GM18511 (cell line): ENCODE data around the gene MRPL54.

ENCODE experiments used
- ATAC-seq: cut with Tn5 transposase; IDR thresholded peaks from one replicate; pipeline ENCODE4 v1.9.1; 2021; ENCODE audit warnings: mild to moderate bottlenecking, moderate library complexity; ENCODE audit not compliant: unreplicated experiment

Gene MRPL54

DNA sequence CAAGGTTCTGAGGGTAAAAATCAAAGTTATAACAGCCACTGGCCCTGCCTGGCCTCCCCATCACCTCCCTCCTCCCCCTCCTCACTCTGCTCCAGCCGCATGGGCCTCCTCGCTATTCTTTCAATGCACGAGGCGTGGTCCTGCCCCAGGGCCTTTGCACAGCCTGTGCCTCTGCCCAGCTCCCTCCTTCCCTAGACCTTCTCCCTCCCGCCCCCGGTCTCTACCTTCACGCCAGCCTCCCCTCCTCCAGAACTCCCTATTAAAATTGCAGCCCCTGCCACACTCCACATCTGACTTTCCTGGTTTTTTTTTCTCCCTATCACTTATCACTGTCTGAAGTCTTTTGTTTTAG lies 6.2 kb downstream of the MRPL54 start:
- ATAC-seq: no peak

DNA sequence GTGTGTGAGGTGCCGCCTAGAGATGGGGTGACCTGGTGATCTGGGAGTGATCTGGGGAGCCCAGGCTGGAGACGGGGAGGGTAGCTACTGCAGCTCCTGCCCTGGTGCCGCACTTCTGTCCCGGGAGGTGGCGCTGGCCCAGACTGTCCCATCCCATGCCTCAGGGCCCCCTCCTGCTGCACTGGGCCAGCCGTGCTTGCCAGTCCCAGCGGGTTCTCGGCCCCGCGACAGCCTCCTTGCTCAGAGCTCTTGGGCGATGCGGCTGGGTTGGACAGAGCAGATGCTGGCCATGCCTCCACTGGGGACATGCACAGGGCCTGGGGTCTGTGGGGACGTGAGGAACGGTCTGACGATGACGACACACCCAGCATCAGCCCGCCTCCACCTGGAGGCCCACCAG lies 7.0 kb downstream of the MRPL54 start:
- no peak for ATAC-seq

DNA sequence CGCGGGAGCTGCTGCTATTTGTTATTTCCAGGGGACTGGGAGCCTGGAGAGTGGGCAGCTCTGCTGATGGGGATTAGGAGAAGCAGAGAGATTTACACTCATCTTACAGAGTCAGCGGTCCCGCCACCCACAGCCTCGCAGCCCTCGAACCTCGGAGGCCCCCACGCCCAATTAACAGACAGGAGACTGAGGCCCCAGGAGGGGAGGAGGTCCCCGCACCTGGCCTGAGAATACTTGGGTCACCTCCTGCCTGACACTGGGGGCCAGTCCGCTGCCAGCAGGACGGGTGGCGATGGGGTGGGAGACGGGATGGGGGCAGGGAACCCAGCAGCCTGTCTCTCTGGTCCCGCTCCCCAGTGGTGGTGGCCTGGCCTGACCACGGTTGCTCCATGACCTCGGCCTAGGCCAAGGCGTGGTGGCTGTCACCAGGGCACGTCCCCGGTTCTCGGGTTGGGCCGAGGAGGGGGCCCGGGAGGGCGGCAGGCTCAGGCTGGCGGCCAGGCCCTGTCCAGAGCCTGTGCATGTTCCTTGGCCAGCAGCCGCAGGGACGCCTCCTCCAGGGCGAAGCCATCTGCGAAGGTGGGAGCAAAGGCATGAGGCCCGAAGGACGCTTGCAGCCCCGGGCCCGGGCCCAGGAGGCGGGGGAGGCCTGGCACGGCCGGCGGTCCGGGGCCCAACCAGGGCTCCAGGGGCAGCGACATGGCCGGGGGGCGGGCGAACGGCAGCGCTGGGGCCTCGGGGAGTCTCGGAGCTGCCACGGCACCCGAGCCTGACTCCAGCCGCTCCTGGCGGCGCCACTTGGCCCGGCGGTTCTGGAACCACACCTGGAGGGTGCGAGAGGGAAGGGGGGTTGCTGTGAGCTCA lies 7.9 kb downstream of the MRPL54 start:
- no peak for ATAC-seq

DNA sequence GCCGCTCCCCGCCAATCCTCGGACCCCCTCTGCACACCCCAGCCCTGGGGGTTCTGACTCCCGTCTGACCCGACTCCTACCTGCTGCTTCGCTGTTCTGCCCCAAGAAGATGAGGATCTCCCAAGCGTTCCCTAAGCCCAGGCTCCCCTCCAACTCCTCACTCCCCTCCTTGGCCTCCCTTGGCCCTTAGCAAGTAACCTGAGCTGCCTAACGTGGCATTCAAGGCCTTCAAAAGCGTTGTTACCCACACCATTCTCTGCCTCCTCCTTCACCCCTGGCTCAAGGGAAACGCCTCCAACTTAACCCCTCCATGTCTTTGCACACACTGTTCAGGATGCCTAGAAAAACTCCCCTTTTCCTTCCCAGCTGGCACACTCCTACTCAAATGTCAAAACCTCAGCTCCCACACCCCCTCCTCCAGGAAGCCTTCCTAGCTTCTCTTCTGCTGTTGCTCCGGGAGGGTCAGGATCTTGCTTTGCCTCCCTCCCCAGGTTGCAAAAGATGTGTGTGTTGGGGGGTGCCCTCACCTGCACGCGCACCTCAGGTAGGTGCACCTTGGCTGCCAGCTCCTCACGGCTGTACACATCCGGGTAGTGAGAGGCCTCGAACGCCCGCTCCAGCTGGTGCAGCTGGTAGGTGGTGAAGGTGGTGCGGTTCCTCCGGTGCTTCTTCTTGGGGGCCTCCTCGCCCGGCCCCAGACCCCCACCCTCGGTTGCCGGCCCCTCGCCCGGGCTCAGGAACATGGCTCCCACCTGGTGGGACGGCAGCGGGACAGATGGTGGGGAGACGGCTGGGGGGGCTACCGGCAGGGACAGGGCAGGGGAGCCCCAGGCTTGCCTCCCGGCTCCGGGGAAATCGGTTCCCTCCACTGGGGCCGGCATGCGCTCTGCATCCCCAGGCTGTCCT lies 8.8 kb downstream of the MRPL54 start:
- no peak for ATAC-seq

DNA sequence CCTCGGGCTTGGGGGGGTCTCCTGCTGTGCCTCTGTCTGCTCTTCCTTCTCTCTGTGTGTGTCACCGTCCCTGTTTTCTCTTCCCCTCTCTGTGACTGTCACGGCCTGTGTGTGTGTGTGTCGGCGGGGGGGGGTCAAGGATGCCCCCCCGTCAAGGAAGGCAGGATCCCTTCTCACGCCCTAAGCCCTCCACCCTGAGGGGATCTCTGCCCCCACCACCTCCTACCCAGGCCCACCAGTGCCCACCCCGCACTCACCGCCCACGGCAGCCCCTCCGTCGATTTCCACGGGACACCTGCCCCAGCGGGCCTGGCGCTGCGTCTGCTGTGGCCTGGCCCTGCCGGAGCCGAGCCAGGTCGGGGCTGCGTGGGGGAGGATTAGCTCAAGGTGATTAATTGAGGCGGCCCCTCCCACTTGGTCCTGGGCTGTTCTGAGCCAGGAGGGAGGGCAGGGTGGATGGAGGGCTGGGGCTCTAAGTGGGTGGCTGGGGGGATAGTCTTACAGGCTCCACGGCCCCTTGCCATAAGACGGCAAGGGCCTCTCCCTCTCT lies 9.5 kb downstream of the MRPL54 start, which contains the start of gene RAX2:
TSS of gene RAX2 (minus strand) at position 323 of the 550 bp plus-strand sequence. CDS start 486 bp downstream, outside the sequence.
- ATAC-seq: no peak

DNA sequence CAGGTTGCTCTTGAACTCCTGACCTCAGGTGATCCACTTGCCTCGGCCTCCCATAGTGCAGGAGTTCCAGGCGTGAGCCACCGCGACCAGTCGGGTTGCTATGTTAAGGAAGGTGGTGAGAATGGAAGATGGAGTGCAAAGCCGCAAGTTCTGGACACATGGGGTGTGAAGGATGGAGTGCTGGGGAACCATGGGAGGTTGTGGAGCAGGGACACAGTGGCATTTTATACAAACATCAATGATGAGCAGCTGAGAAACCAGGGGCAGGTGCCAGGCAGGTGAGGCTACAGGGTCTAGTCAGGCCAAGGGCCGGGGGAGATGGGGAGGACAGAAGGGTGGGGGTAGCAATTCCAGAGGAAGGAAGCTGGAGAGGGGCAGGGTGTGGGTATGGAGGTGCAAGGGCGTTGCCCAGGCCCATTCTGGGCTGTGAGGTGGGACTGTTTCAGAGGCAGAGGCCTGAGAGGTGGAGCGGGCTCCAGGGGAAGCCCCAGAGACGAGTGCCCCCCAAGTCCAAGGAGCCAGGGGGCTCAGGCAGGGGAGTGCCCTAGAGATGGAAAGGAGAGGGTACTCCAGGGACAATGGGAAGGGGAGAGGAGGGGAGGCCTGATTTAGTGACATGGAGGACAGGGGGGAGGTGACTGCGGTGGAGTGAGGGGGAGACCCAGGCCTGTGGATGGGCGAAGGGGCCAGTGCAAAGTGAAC lies 11.5 kb downstream of the MRPL54 start:
- no peak for ATAC-seq

DNA sequence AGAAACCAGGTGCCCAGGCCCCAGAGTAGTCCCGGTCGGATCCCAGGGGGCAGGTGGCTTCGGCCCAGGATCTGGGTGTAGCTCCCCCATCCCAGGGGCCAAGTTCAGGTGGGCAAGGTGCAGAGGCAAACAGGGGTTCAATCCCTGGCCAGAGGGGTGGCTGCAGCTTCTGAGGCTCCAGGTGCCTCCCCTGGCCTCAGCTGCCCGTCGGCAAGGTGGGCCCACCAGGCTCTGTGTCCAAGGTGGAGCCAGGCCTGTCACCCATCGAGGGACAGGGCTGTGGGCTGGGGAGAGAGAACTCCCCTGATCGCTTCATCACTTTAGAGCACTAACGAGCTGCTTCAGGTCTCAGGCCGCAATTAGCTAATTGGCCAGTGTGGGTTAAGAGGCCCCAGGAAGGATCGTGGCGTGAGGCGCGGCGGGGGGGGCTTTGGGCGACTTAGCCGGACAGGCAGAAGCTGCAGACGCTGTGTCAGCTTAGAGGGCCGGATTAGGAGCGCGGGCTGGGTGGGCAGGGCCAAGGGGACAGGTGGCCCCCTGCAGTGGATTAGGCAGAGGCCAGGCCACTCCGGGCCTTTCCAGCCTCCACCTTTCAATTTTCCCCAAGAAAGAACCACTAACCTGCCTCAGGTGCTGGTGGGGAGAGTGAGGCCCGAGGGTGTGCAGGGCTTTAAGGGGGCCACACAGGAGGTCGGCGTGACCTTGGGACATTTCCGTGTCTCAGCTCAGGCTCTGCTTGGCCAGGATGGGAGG lies 12.3 kb downstream of the MRPL54 start:
- no peak for ATAC-seq

DNA sequence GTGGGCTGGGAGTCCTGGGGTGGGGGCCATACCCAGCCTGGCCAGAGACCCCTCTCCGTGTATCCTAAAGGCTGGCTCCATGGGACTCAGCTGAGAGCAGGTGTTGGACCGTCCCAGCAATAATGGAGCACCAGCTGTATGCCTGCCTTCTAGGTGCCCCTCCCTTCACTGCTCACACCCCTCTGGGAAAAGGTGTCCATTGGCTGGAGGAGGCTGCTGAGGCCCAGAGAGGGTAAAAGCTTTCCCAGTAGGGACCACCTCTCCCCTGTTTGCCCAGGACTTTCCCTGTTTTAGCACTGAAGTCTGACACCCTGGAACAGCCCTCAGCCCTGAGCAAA lies 12.9 kb downstream of the MRPL54 start:
- no peak for ATAC-seq

DNA sequence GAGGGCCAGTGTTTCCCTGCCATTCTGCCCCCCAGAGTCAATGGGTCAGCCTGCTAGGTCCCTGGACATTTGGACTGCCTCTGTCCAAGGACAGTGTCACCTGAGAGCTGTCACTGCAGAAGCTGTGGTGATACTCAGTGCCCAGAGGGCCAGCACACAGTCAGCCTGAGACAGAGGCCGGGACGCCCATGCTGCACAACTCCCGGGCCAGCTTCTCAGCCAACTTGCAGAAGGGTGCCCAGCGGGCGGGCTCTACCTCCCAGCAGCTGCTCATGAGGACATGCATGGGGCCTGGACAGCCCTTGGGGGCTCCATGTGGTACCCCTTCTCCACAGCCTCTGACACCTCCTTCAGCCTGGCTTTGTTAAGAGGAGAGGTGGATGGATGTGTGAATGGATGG lies 13.3 kb downstream of the MRPL54 start:
- no peak for ATAC-seq

DNA sequence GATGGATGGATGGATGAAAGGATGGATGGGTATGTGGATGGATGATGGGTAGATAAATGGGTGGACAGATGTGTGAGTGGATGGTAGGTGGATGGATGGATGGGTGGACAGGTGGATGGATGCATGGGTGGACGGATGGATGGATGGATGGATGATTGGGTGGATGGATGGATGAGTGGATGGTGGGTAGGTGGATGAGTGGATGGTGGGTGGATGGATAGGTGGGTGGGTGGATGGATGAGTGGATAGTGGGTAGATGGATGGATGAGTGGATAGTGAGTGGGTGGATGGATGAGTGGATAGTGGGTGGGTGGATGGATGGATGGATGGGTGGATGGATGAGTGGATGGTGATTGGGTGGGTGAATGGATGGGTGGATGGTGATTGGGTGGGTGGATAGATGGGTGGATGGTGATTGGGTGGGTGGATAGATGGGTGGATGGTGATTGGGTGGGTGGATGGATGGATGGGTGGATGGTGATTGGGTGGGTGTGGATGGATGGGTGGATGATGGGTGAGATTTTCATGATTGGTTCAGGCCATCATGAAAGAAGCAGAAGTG lies 14.1 kb downstream of the MRPL54 start:
- no peak for ATAC-seq

DNA sequence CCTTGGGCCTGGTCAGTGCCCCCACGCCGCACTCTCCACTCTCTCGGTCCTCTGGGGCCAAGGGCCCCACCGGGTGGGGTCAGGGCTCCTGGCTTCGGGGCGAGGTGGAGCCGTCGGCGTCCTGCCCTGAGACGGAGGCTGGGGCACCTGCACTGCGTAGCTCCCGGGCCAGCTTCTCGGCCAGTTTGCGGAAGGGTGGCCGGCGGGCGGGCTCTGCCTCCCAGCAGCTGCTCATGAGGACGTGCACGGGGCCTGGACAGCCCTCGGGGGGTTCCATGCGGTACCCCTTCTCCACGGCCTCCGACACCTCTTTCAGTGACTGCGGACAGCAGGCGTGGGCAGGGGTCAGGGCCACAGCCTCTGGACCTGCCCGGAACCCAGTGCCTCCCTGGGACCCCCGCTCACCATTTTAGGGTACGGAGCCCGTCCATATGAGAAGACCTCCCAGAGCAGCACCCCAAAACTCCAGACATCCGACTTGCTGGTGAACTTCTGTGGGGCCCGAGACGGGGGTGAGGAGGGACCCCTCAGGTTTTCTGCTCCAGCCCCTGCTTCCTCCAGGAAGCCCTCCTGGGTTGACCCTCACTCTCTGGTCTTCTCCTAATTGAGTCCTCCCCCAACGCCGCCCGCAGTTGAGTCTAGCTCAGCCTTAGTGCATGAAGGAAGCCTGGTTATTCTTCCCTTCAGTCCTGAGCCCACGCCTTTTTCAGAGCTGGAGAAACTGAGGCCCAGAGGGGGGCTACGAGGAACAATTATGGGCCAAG lies 15.8 kb downstream of the MRPL54 start:
- no peak for ATAC-seq

DNA sequence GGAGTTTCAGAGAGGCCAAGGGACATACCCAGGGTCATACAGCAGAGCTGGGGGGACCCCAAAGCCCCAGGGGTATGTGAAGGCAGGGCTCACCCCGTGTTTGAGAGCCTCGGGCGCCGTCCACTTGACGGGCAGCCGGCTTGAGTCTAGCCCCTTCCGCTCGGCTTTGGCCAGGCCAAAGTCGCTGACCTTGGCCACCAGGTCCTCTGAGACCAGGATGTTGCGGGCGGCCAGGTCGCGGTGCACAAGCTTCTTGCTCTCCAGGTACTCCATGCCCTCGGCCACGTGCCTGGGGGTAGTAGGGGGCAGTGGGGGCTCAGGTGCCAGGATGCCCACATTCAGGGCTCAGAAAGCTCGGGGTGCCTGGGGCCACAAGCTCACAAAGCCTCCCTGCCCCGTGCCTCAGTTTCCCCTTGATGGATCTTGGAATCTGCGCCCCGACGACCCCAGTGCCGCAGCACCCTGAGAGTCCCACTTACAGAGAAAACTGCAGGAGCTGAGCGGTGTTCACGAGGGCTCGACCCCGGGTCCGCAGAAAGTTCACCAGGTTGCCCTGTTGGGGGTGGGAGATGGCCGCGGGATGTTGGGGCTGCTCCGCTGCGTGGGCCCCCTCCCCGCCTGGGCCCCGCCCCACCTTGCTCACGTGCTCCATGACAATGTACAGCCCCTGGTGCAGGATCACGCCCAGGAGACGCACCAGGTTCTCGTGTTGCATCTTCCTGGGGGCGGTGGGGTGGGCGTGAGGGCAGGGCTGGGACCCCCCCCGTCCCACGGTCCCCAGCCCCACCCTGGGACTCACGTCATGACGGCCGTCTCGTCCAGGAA lies 16.6 kb downstream of the MRPL54 start:
- no peak for ATAC-seq

DNA sequence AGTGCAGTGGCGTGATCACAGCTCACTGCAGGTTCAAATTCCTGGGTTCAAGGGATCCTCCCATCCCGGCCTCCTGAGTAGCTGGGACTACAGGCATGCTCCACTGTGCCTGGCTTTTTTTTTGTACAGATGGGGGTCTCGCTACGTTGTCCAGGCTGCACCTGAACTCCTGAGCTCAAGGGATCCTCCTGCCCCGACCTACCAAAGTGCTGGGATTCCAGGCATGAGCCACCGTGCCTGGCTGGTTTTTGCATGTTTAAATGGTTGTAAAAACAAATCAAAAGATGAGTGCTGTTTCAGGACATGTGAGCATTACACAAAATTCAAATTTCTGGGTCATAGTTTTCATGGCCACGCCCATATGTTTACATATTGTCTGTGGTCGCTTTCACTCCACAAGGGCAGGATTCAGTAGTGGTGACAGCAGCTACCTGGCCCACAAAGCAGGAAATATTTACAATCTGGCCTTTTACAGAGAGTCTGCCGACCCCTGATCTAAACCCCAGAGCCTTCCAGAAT lies 18.4 kb downstream of the MRPL54 start:
- ATAC-seq: no peak

DNA sequence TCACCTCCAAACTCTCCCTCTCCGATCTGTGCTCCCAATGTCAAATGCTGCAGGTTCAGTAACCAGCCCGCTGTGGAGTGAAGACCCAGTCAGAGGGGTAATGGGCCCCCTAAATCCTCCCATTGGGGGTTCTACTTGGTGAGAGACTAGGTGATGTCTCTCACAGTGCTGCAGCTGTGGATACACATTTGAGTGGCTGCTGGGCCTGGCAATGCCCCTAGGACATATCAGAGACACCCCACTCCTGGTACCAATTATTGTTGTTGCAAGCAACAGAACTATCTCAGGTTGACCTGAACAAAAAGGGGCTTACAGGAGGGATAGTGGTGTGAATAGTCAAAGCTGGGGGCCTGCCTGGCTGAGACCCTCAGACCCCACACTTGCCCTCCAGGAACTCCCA lies 19.1 kb downstream of the MRPL54 start:
- no peak for ATAC-seq

DNA sequence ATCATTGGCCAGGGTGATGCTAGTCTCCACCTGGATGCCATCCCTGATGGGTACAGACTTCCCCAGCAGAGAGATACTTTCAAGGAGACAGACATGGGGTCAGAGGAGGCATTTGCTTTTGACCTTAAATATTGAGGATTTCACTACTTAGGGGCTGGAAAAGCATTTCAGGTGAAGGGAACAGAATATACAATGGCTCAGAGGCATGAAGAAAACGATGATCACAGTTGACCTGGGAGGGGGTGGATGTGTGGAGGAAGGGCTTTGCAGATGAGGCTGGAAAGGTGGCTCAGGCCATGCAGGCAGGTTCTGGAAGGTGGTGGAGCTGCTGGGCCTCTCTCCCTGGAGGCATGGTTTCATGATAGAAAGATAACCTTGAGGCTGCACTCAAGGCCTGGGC lies 19.8 kb downstream of the MRPL54 start:
- no peak for ATAC-seq

DNA sequence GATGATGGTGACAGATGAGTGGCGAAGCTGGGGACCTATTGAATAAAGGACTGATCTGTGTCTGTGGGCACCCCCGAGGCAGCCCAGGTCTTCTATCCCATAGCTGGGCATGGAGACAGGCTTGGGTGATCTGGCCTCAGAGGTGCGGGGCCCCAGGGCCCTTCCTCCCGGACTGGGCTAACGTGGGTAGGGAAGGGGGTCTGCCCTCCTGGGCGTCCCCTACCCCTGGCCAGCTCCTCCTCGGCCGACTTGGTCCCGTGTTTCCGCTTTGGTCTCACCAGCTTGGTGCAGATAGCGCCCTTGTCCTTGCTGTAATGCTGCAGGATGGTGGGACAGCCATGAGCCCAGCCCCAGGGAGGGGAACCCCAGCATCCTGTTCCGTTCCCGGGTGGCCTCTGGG lies 20.4 kb downstream of the MRPL54 start:
- ATAC-seq: no peak

DNA sequence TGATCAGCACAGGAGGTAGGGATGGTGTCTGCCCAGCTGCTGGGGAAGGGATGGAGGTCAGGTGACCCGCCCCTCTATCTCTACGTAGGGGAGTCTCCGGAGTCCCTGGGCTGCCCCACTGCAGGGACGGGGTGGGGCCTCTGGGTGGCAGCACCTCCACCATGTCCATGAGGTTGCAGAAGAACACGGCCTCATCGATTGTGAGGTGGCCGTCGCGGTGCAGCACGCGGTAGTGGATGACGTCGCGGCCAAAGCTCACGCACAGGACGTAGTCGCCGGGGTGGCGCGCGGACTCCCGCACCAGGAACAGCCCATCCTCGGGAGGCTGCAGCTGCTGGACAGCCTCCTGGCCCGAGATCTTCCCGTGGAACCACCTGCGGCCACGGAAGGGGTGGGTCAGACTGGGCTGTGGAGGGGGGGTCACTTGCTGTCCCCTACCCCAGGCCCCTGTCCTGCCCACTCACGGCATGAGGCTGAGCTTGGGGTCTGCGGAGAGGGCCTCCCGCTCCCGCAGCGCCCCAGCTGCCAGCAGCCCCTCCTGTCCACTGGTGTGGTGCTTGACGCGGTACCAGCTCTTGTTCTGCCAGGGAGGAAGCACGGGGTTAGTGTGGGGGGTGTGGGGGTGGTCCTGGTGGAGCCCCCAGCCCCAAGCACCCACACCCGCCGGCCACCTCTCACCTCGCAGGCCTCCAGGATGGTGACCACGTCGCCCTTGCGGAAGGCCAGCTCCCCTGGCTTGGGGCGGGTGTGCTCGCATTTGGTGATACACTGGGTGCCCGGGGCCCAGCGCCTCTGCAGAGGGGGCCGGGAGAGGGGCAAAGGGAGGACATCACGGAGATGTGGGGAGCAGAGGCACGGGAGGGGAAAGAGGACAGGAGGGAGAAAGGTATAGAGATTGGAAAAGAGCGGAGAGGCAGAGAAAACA lies 21.4 kb downstream of the MRPL54 start:
- no peak for ATAC-seq
